ENCODE data around the gene ABCG8. TPM values are rescaled to one million over a fixed set of nuclear protein-coding genes. Genes with fewer than 3 reads are reported as not detected.

ABCG8 gene
- total RNA-seq, 4 donors from 2014 or later: 0.09 TPM; not detected in 3

DNA sequence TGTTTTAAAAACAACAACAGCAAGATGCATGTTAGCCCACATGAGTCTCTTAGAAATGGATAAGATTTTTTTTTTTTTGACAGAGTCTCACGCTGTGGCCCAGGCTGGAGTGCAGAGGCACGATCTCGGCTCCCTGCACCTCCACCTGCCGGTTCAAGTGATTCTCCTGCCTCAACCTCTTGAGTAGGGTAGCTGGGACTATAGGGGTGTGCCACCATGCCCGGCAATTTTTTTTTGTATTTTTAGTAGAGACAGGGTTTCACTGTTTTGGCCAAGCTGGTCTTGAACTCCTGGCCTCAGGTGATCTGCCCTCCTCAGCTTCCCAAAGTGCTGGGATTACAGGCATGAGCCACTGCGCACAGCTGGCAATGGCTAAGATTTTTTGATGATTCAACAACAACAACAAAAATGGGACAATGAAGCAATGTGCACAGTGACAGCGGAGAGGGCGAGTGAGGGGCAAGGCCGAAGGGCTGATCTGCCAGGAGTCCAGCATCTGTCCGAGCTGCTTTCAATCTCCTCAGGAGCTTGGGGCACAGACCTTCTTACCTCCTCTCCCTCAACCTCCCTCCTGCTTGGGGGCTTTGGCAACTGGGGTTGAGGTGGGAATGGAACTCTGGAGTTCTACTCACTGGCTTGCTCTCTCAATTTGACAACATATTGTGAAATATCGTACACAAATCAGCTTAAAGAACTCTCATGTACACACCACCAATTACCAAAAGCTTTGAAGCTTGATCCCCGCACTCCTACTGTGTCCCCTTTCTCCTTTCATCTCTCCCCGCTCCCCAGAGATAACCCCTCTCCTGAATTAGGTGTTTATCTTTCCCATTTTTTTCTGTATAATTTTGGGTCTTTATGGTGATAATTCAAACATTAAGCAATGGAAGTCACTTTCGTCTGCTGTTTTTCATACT is 3.4 kb downstream of the ABCG8 start:
- Histone ChIP-seq H3K4me3 (no peak overlapping the region), H3K9me3 (no peaks in the 10 kb centered on the region), H3K27ac (no peak overlapping the region), H3K36me3 (no peaks in the 10 kb centered on the region), H3K4me1 (no peaks in the 10 kb centered on the region), H3K27me3 (no peaks in the 10 kb centered on the region)
- no peak for DNase-seq
- TF ChIP-seq POLR2A (IDR thresholded peaks at IDR 0.05) (no peak), CTCF (IDR thresholded peaks at IDR 0.05) (no peak)
- intact Hi-C loops (cut with DNase I; ENCODE audit: low total_unique reads): no loop called here

DNA sequence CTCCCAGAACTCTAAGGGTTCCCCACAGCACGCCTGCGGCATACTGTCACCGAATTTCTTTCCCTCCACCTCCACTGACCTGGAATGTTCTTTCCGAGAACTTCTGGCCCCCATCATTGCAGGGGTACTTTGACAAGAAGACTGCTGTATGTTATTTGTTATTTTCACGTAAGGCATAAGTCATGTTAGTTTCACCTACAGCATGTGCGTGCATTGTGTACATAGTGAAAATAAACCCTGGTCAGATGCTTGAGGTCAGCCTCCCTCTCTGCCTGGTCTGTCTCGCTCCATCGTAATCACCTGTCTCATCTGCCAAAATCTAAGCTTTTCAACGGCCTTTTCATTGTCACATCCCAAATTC is 4.1 kb downstream of the ABCG8 start:
- Histone ChIP-seq H3K36me3 (no peaks in the 10 kb centered on the region), H3K4me1 (no peaks in the 10 kb centered on the region), H3K27ac (no peak overlapping the region), H3K9me3 (no peaks in the 10 kb centered on the region), H3K27me3 (no peaks in the 10 kb centered on the region), H3K4me3 (no peak overlapping the region)
- no peak for TF ChIP-seq CTCF (IDR thresholded peaks at IDR 0.05)
- TF ChIP-seq POLR2A (IDR thresholded peaks at IDR 0.05): no peak
- DNase-seq: no peak
- intact Hi-C loops (cut with DNase I; ENCODE audit: low total_unique reads): no loop called here

GRCh38 chr2:43845181-43845580 is 6.4 kb downstream of the ABCG8 start:
- Histone ChIP-seq H3K4me3 (no peak overlapping the region), H3K36me3 (no peaks in the 10 kb centered on the region), H3K9me3 (no peaks in the 10 kb centered on the region), H3K27ac (no peak overlapping the region), H3K4me1 (no peaks in the 10 kb centered on the region), H3K27me3 (no peaks in the 10 kb centered on the region)
- no peak for TF ChIP-seq POLR2A (IDR thresholded peaks at IDR 0.05)
- no peak for TF ChIP-seq CTCF (IDR thresholded peaks at IDR 0.05)
- intact Hi-C loops (cut with DNase I; ENCODE audit: low total_unique reads): no loop called here
- DNase-seq: no peak

DNA sequence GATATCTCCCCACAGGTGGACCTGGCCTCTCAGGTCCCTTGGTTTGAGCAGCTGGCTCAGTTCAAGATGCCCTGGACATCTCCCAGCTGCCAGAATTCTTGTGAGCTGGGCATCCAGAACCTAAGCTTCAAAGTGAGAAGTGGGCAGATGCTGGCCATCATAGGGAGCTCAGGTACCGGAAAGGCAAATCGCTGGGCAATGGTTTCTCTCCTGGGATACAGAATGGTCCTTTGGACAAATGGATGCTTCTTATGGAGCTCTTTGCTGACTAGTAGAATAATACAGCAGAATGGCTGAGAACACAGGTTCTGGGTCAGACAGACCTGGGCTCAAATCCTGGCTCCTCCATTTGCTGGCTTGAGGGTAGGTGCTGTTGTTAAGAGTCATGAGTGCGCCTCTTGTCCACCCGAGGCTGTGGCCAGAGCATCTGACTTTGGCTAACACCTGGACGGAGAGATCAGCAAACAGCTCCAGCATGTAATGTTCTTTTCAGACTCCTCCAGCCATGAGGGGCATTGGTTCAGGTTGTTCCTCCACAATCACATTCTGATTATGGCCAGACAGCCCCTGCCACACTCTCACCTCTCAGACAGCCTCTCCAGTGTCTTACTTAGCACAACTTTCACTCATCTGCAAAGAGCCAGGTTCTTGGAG is 7.5 kb downstream of the ABCG8 start:
- intact Hi-C loops (cut with DNase I; ENCODE audit: low total_unique reads): no loop called here
- Histone ChIP-seq H3K36me3 (no peaks in the 10 kb centered on the region), H3K4me3 (no peak overlapping the region)

More for the DNA sequence above, 7.5 kb downstream of the ABCG8 start:
- Histone ChIP-seq H3K27me3 (no peaks in the 10 kb centered on the region), H3K4me1 (no peaks in the 10 kb centered on the region), H3K9me3 (no peaks in the 10 kb centered on the region), H3K27ac (no peak overlapping the region)
- no peak for TF ChIP-seq CTCF (IDR thresholded peaks at IDR 0.05)
- no peak for TF ChIP-seq POLR2A (IDR thresholded peaks at IDR 0.05)
- no peak for DNase-seq
